HepG2 (cell line): ENCODE data around the gene ADGRG4. TPM values are rescaled to one million over a fixed set of nuclear protein-coding genes. Genes with fewer than 3 reads are reported as not detected.
"Not testable (repeated sequence)": the region's sequence is repeated elsewhere in the genome, so short reads cannot be mapped to it uniquely, and the experiment has no call there.

Experiments used
- ATAC-seq: fragments of 200-7000 bp; cut with Tn5 transposase; 3 replicates; pipeline ENCODE4 v1.9.1; 2020; ENCODE audit warnings: mild to moderate bottlenecking, moderate library complexity
- Bru-seq: library from RNA; stranded (reverse); fragments of 400-500 nt; gene quantifications from one replicate; lab custom pipeline; 2021; lab: Mats Ljungman, UMichigan
- BruChase-seq, 2 experiments: library from RNA; stranded (reverse); fragments of 400-500 nt; gene quantifications; one replicate each; lab custom pipeline; 2021; lab: Mats Ljungman, UMichigan
- BruUV-seq: library from RNA; stranded (reverse); fragments of 400-500 nt; replicated peaks from 2 replicates; lab custom pipeline; 2021; lab: Mats Ljungman, UMichigan
- CTCF ChIA-PET: fragments of 300-600 bp; formaldehyde crosslinking; extraction: SDS; loops from one replicate; lab custom pipeline; 2021; ENCODE audit warnings: low total read pairs, inconsistent platforms, low intra/inter-chr PET ratio; lab: Yijun Ruan, JAX
- POLR2A ChIA-PET: fragments of 350-600 bp; sonication (Branson Sonifier 250); formaldehyde crosslinking; loops from one replicate; lab custom pipeline; 2020; ENCODE audit warnings: antibody characterized with exemption, inconsistent platforms; lab: Yijun Ruan, JAX
- DNase-seq: peaks from one replicate; pipeline ENCODE4 v3.0.0-alpha.2; 2015; ENCODE audit warnings: low spot score
- FAIRE-seq: peaks from 3 replicates; lab custom pipeline; 2011; peaks lifted over from hg19 to GRCh38; lab: Jason Lieb, UNC
- H2AFZ ChIP-seq: one replicate; pipeline ENCODE4 v1.6.1; 2011; ENCODE audit warnings: low read length, inconsistent platforms
- H3K27ac ChIP-seq: fragments of 300-600 bp; 3 replicates; pipeline ENCODE4 v1.8.0; 2011; ENCODE audit warnings: mixed run types, mild to moderate bottlenecking, mixed read lengths, low read length, inconsistent platforms; ENCODE audit not compliant: insufficient read depth; ENCODE audit errors: extremely low read length
- H3K27me3 ChIP-seq, 2 experiments: fragments of 200-600 bp in 1 of 2; 2 replicates in 1 of 2; 3 replicates in 1 of 2; pipeline versions ENCODE4 v1.6.0 to v1.8.0; 2011; ENCODE audit warnings: low read length in 2 of 2, mild to moderate bottlenecking in 2 of 2, moderate library complexity in 2 of 2, inconsistent platforms in 1 of 2; ENCODE audit not compliant: insufficient read depth in 2 of 2, control insufficient read depth in 1 of 2
- H3K36me3 ChIP-seq, 2 experiments: fragments of 200-600 bp in 1 of 2; replicated peaks in 1 of 2; 2 replicates in 1 of 2; 3 replicates in 1 of 2; pipeline versions ENCODE4 v1.5.1 to v1.8.0; 2011; ENCODE audit warnings: low read length in 2 of 2, inconsistent platforms in 1 of 2; ENCODE audit not compliant: insufficient read depth in 2 of 2, control insufficient read depth in 1 of 2
- H3K4me1 ChIP-seq: 2 replicates; pipeline ENCODE4 v1.5.1; 2012; ENCODE audit warnings: low read length, inconsistent platforms; ENCODE audit not compliant: insufficient read depth
- H3K4me2 ChIP-seq: 2 replicates; pipeline ENCODE4 v1.6.0; 2011; ENCODE audit warnings: low read depth, low read length, inconsistent platforms
- H3K4me3 ChIP-seq, 3 experiments: fragments of 200-600 bp in 1 of 3; sonication (generic), shearing (Covaris generic) in 1 of 3; replicated peaks in 1 of 3; 2 replicates each; pipeline ENCODE4 v1.5.1; 2011 to 2016; ENCODE audit warnings: low read length in 3 of 3, inconsistent platforms in 2 of 3, low read depth in 2 of 3, mild to moderate bottlenecking in 2 of 3, control low read depth in 1 of 3, mixed read lengths in 1 of 3; ENCODE audit not compliant: insufficient read depth in 1 of 3
- H3K79me2 ChIP-seq: one replicate; pipeline ENCODE4 v1.6.1; 2011; ENCODE audit warnings: low read length, inconsistent platforms; ENCODE audit not compliant: insufficient read depth
- H3K9ac ChIP-seq: 2 replicates; pipeline ENCODE4 v1.6.0; 2011; ENCODE audit warnings: mild to moderate bottlenecking, low read depth, low read length, inconsistent platforms; ENCODE audit not compliant: insufficient read depth
- H3K9me3 ChIP-seq: 2 replicates; pipeline ENCODE4 v1.5.1; 2012; ENCODE audit warnings: mild to moderate bottlenecking, low read length
- H4K20me1 ChIP-seq: 2 replicates; pipeline ENCODE4 v1.6.0; 2011; ENCODE audit warnings: inconsistent platforms, mild to moderate bottlenecking, low read length, moderate library complexity; ENCODE audit not compliant: insufficient read depth
- WGBS: methylation state at CpG from one replicate; pipeline ENCODE4 v1.1.6; 2017; ENCODE audit warnings: low lambda C conversion rate; 5-methylcytosine and 5-hydroxymethylcytosine counted together
- in situ Hi-C: cut with HindIII; loops from 2 replicates; pipeline ENCODE4 v1.10.0; 2017; ENCODE audit warnings: low pct_unique_long_range_greater_than_20kb; ENCODE audit not compliant: extremely low pct_ligation_motif_present
- intact Hi-C: fragments of 100-400 bp; cut with micrococcal nuclease; formaldehyde crosslinking; loops from one replicate; pipeline ENCODE4 v1.10.0; 2022; ENCODE audit not compliant: unreplicated experiment
- long read RNA-seq, 2 experiments: library from RNA in 1 of 2; library from polyadenylated mRNA in 1 of 2; stranded (forward) in 1 of 2; unstranded in 1 of 2; transcript quantifications; one replicate each; pipeline ENCODE4 v2.0.0, GENCODE V29; 2019 to 2022
- polyA minus RNA-seq, 3 experiments: library from RNA; depleted of rRNA, polyadenylated mRNA; stranded (reverse); fragments of >200 nt; gene quantifications; 2 replicates each; pipeline ENCODE4 v1.2.3, GENCODE V29; 2011; ENCODE audit warnings: low replicate concordance in 1 of 3
- polyA plus RNA-seq, 8 experiments: library from polyadenylated mRNA; depleted of rRNA in 3 of 8; stranded (reverse) in 7 of 8; unstranded in 1 of 8; fragments of >200 nt; fragmentation: Illumina TruSeq in 4 of 8; extraction: Trizol in 4 of 8; gene quantifications; 2 replicates each; pipeline versions ENCODE4 v1.2.1 to v1.2.3, GENCODE V29; 2011 to 2016; ENCODE audit warnings: low read depth in 4 of 8, missing spikeins in 1 of 8, mixed read lengths in 1 of 8; ENCODE audit not compliant: insufficient read depth in 1 of 8
- total RNA-seq, 5 experiments: library from RNA; depleted of rRNA; stranded (reverse); fragments of >200 nt; fragmentation: Illumina TruSeq; extraction: Trizol; gene quantifications; 2 replicates each; pipeline ENCODE4 v1.2.3, GENCODE V29; 2016; ENCODE audit warnings: low read depth in 1 of 5

ADGRG4 gene, protein sequence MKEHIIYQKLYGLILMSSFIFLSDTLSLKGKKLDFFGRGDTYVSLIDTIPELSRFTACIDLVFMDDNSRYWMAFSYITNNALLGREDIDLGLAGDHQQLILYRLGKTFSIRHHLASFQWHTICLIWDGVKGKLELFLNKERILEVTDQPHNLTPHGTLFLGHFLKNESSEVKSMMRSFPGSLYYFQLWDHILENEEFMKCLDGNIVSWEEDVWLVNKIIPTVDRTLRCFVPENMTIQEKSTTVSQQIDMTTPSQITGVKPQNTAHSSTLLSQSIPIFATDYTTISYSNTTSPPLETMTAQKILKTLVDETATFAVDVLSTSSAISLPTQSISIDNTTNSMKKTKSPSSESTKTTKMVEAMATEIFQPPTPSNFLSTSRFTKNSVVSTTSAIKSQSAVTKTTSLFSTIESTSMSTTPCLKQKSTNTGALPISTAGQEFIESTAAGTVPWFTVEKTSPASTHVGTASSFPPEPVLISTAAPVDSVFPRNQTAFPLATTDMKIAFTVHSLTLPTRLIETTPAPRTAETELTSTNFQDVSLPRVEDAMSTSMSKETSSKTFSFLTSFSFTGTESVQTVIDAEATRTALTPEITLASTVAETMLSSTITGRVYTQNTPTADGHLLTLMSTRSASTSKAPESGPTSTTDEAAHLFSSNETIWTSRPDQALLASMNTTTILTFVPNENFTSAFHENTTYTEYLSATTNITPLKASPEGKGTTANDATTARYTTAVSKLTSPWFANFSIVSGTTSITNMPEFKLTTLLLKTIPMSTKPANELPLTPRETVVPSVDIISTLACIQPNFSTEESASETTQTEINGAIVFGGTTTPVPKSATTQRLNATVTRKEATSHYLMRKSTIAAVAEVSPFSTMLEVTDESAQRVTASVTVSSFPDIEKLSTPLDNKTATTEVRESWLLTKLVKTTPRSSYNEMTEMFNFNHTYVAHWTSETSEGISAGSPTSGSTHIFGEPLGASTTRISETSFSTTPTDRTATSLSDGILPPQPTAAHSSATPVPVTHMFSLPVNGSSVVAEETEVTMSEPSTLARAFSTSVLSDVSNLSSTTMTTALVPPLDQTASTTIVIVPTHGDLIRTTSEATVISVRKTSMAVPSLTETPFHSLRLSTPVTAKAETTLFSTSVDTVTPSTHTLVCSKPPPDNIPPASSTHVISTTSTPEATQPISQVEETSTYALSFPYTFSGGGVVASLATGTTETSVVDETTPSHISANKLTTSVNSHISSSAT (N-terminal part only)
- total RNA-seq (2016; rRNA removed; fragmentation: Illumina TruSeq; extraction: Trizol) (not detected in 2 replicates), polyA plus RNA-seq (2011; rRNA removed) (not detected in 2 replicates), polyA minus RNA-seq (2011; rRNA and poly(A)+ RNA removed; ENCODE audit: low replicate concordance) (not detected in 2 replicates), Bru-seq, nascent RNA (not detected), BruChase-seq, experiment 1, labeled RNA remaining after a 6-hour chase (not detected), BruChase-seq, experiment 2, labeled RNA remaining after a 2-hour chase (not detected)
- total RNA-seq (2016; cell fraction: cytosol; rRNA removed; fragmentation: Illumina TruSeq; extraction: Trizol; ENCODE audit: low read depth): not detected in 2 replicates
- total RNA-seq (2016; cell fraction: insoluble cytoplasmic fraction; rRNA removed; fragmentation: Illumina TruSeq; extraction: Trizol): not detected in 2 replicates
- total RNA-seq (2016; cell fraction: membrane; rRNA removed; fragmentation: Illumina TruSeq; extraction: Trizol): not detected in 2 replicates
- total RNA-seq (2016; cell fraction: nucleus; rRNA removed; fragmentation: Illumina TruSeq; extraction: Trizol): not detected in 2 replicates
- not detected in 2 replicates for polyA plus RNA-seq (2011; cell fraction: cytosol; rRNA removed)
- polyA plus RNA-seq (2011; cell fraction: nucleus; rRNA removed): not detected in 2 replicates
- polyA plus RNA-seq (2012): not detected in 2 replicates
- not detected in 2 replicates for polyA plus RNA-seq (2016; cell fraction: cytosol; fragmentation: Illumina TruSeq; extraction: Trizol; ENCODE audit: low read depth)
- not detected in 2 replicates for polyA plus RNA-seq (2016; cell fraction: insoluble cytoplasmic fraction; fragmentation: Illumina TruSeq; extraction: Trizol; ENCODE audit: low read depth)
- not detected in 2 replicates for polyA plus RNA-seq (2016; cell fraction: membrane; fragmentation: Illumina TruSeq; extraction: Trizol; ENCODE audit: low read depth)
- polyA plus RNA-seq (2016; cell fraction: nucleus; fragmentation: Illumina TruSeq; extraction: Trizol; ENCODE audit: insufficient read depth, low read depth): not detected in 2 replicates
- not detected in 2 replicates for polyA minus RNA-seq (2011; cell fraction: cytosol; rRNA and poly(A)+ RNA removed)
- polyA minus RNA-seq (2011; cell fraction: nucleus; rRNA and poly(A)+ RNA removed): not detected in 2 replicates
- long read RNA-seq, experiment 1: 0 reads
- long read RNA-seq, experiment 2: 0 reads

DNA sequence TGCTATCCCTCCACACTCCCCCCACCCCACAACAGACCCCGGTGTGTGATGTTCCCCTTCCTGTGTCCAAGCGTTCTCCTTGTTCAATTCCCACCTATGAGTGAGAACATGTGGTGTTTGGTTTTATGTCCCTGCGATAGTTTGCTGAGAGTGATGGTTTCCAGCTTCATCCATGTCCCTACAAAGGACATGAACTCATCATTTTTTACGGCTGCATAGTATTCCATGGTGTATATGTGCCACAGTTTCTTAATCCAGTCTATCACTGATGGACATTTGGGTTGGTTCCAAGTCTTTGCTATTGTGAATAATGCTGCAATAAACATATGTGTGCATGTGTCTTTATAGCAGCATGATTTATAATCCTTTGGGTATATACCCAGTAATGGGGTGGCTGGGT lies at the start of gene ADGRG4:
TSS of gene ADGRG4 (plus strand) at position 243 of the 400 bp plus-strand sequence. CDS start 7,815 bp downstream, outside the sequence.
- H3K79me2 ChIP-seq, FAIRE-seq, H3K9ac ChIP-seq, H3K9me3 ChIP-seq, CTCF ChIA-PET, H3K4me2 ChIP-seq, H3K4me1 ChIP-seq, DNase-seq, H3K27me3 ChIP-seq, H3K36me3 ChIP-seq, H2AFZ ChIP-seq, BruUV-seq, ATAC-seq, POLR2A ChIA-PET, H4K20me1 ChIP-seq, H3K4me3 ChIP-seq, intact Hi-C loops, H3K27ac ChIP-seq, in situ Hi-C loops: not testable (repeated sequence)
- 48% methylated on average over 4 of the region's 4 CpGs for WGBS
